GM21576 (cell line): Measurements from ENCODE around the gene ADCY3.

Experiments used
- ATAC-seq: cut with Tn5 transposase; IDR thresholded peaks from one replicate; pipeline ENCODE4 v1.9.1; 2021; ENCODE audit warnings: mild to moderate bottlenecking, moderate library complexity; ENCODE audit not compliant: unreplicated experiment

Gene ADCY3

GRCh38 chr2:24877646-24878045, 42.4 kb downstream of the ADCY3 start:
- ATAC-seq = no peak

DNA sequence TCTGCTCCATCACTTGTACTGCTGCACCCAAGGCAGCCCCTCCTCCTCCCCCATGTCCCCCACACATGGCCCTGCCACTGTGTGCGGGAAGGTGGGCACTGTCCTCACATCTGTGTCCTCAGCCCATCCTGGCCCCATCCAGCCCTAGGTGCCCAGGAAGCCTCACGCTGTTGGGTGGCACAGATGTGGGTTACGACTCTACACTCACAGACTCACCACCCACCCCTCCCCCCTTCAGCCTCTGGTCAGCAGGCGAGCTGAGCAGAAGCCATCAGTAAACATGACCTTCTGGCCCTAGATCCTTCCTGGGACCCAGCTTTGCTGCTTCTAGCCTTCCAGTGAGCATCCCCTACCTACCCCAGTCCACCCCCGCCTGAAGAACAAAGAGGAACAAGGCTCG, 43.0 kb downstream of the ADCY3 start:
- ATAC-seq = no peak

DNA sequence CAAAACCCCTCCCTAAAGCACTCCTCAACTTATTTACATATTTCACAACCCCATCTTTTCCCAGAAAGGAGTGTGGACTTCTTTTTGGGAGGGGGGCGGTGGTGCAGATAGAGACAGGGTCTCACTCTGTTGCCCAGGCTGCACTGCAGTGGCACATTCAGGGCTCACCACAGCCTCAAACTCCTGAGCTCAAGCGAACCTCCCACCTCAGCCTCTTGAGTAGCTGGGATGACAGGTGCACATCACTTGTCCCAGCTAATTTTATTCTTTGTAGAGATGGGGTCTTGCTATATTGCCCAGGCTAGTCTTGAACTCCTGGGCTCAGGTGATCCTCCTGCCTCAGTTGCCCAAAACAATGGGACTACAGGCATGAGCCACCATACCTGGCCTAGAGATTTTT, 44.1 kb downstream of the ADCY3 start:
- ATAC-seq = no peak

GRCh38 chr2:24875272-24875671, 44.8 kb downstream of the ADCY3 start:
- no peak for ATAC-seq

DNA sequence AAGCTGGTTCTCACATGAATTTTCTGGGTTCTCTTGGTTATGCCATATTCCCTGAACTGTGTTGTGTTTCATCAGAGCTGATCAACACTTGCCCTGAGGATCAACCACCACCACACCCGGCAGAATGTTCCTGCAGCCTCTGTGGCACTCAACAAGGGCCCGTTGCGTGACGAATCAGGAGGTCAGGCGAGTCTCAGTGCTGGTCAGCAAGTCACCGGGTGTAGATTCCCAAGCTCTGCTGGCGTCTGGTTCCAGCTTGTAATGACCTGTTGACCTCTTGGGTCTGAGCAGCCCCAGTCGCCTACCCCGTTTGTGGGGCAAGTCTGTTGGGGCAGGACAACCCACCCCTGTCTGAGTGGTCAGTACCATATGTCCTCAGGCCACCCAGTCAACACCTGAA, 46.0 kb downstream of the ADCY3 start:
- ATAC-seq = no peak

DNA sequence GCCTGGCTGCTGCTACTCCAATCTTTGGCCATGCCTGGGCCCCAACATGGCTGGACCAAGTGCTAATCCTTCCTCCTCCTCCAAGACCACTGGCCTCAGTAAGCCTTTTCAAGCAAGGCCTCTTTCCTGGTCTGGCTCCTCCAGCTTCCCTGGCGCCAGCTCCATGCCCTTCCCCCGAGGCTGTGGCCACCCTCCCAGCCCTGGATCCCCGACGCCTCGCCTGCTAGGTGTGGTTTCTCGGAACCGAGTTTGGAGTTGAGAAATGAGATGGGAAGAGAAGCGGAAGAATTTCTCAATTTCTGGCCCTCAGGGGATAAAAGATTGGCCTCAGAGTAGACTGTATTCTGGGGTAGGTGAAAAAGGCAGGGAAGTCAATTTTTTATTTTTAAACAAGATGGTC, 46.4 kb downstream of the ADCY3 start:
- ATAC-seq = no peak

GRCh38 chr2:24872344-24873115, 47.5 kb downstream of the ADCY3 start:
- no peak for ATAC-seq

GRCh38 chr2:24871852-24872333, 48.1 kb downstream of the ADCY3 start:
- no peak for ATAC-seq

DNA sequence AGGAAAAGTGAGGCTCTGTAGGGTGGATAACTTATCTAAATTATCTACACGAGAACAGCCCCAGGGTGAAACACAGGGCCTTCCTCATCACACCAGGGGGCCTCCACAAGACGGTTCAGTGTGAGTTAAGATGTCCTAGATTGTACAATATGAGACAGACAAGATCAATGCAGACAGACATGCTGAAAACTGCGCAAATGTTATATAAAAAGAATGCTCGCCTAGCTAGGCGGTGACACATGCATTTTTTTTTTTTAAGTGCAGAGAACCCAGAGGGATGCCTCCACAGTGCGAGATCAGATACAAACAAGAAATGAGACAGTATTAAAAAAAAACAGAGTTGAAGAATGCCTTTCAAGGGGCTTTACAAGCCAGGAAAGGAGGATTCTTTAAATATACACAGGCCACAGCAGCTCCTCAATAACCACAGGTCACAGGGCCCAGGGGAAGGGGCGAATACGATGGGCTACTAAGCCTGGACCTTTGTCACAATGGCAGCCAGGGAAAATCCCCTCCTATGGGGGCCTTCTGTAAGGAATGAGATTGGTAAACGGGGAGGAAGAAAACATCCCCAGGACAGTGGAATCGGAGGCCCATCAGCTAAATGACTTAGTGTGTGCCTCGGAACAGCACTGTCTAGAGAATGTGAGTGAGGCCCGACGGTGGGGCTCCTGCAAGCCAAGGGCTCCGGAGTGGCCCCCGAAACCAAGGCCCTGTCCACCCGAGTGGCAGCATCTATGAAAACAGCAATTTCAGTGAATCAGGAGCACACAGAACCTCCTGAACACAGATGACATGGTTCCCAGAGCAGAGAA, 48.9 kb downstream of the ADCY3 start:
- no peak for ATAC-seq

DNA sequence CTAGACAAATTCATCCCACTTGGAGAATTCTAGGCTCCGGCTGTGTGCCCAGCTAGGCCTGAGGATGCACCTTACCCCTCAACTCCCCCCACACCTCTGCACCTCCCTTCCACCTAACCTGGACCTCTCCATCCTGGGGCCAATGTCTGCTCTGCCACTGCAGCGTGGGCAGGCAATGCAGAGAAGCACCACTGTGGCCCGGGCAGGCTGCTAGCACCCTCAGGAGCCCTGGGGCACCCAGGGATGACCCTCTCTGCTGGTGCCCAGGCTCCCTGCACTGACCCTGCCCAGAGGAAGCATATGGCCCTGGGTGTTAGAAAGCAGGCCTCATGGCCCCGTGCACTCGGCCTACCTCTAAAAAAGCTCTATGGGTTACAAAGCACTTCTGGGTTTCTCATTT, 49.6 kb downstream of the ADCY3 start:
- ATAC-seq = no peak

DNA sequence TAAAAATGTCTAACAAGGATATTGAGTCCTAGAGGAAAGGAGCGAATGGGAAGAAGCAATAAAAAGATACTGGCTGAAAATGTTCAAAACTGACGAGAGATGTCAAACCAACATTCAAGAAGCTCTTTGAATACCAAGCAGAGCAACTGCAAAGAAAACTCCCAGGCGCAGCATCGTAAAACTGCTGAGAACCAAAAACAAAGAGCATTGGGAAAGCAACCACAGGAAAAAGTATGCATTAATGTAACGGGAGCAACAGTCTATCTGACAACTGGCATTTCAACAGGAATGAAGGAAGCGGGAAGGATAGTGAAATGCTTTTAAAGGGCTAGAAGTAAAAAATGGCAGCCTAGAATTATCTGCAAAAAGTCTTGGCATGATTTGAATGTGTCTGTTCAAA, 53.1 kb downstream of the ADCY3 start:
- no peak for ATAC-seq

GRCh38 chr2:24863641-24864040, 56.4 kb downstream of the ADCY3 start:
- ATAC-seq = no peak

GRCh38 chr2:24861500-24861899, 58.5 kb downstream of the ADCY3 start:
- ATAC-seq = no peak

GRCh38 chr2:24860631-24861030, 59.4 kb downstream of the ADCY3 start:
- no peak for ATAC-seq

GRCh38 chr2:24859968-24860600, 60.0 kb downstream of the ADCY3 start:
- no peak for ATAC-seq

GRCh38 chr2:24858996-24859395, 61.0 kb downstream of the ADCY3 start:
- ATAC-seq = no peak

GRCh38 chr2:24857746-24858145, 62.3 kb downstream of the ADCY3 start:
- ATAC-seq = no peak

GRCh38 chr2:24856791-24857211, 63.2 kb downstream of the ADCY3 start:
- no peak for ATAC-seq

DNA sequence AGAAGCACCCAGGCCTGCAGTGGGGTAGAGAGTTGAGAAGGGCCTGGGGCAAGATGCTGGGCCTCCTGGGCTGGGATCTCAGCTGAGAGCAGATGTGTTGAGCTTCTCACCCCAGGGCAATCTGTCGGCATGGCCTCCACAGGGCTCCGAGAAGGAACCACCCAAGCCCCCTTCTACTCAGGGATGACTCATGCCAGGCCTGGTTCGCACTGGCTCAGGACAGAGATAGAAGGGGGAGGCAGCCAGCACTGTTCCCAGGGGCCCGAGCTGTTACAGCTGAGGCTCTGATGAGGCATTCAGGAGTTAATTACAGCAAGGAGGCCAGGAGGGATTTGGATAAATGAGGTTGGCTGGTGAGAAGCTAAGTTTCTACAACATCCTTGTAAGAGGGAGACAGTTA, 64.3 kb downstream of the ADCY3 start:
- no peak for ATAC-seq

- no peak for ATAC-seq
Measured at GRCh38 chr2:24855022-24855622, 64.9 kb downstream of the ADCY3 start.

DNA sequence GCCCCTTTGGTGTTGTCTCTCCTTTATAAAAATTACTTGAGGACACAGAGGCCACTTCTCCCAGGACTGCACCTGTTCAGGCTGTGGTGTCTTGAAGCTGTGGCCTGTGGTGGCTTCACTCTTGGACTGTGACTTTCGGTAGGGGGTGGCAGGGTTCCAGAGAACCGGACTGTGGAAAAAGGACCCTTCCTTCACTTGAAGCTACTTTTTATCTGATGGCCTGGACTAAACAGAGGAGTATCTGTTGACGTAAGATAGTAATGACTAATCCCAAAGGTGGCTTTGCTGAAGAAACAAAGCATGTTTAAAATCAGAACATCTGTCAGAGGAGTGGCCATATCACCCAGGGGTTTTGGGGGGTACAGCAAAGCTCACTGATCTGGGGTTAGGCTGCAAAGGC, 66.0 kb downstream of the ADCY3 start:
- no peak for ATAC-seq
